ENCODE measurements around the gene UST.

GRCh38 chr6:148884461-148884860 lies 137.6 kb downstream of the UST start:
- no peak for TF ChIP-seq CTCF (IDR thresholded peaks at IDR 0.05; ENCODE audit: poor library complexity, severe bottlenecking)
- no peak for TF ChIP-seq TAF1 (IDR thresholded peaks at IDR 0.05; ENCODE audit: low read depth)
- TF ChIP-seq EZH2 (IDR thresholded peaks at IDR 0.05; ENCODE audit: borderline replicate concordance, insufficient read depth, low read length, poor library complexity, severe bottlenecking) = no peak
- TF ChIP-seq EP300 (conservative IDR thresholded peaks at IDR 0.05; ENCODE audit: poor library complexity, severe bottlenecking) = no peak
- TF ChIP-seq POLR2AphosphoS5 (IDR thresholded peaks at IDR 0.05) = no peak
- no peak for TF ChIP-seq REST (IDR thresholded peaks at IDR 0.05; ENCODE audit: borderline replicate concordance)
